Fibroblast of skin of left quadriceps (primary cell): ENCODE data around the gene KCNQ1OT1.
A peak's percentile ranks its signal among the peaks of the same experiment; 100 is the strongest.

Experiments used
- DNase-seq, 2 experiments: peaks; one replicate each; pipeline ENCODE4 v3.0.0-alpha.2; 2013; ENCODE audit warnings: low read depth in 2 of 2

The KCNQ1OT1 gene

DNA sequence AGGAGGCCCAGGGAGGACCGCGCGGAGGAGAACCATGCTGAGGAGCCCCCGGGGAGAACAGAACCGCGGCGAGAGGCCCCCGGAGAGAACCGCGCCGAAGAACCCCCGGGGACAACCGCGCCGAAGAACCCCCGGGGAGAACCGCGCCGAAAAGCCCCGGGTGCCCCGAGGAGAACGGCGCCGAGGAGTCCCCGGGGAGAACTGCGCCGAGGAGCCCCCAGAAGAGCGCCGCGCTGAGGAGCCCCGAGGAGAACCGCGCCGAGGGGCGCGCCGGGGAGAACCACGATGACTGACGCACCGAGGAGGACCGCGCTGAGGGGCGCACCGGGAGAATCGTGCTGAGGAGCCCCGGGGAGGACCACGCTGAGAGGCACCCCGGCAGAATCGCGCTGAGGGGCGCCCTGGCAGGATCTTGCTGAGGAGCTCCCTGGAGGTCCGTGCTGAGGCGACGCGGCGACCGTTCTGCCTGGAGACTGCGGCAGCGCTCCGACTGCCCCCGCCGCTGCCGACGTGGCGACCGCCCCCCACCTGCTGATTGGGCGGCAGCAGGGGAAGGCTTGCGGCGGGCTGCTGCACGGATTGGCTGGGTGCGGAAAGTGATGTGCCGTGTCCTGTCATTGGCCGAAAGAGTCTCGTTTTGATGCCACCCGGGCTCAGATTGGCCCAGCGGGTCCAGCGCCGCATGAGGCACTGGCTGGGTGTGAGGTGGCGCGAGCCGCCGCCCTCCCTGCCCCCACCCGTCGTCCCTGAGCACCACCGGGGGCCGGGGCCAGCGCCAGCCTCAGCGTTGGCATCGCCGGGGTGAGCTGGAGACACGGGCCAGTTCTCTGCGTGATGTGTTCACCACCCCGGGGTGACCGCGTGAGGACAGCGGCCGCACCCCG lies at the start of gene KCNQ1OT1:
KCNQ1OT1 (minus strand) TSS at position 464 of the 884 bp plus-strand sequence.
- peak; percentile 86 to 87 for DNase-seq

DNA sequence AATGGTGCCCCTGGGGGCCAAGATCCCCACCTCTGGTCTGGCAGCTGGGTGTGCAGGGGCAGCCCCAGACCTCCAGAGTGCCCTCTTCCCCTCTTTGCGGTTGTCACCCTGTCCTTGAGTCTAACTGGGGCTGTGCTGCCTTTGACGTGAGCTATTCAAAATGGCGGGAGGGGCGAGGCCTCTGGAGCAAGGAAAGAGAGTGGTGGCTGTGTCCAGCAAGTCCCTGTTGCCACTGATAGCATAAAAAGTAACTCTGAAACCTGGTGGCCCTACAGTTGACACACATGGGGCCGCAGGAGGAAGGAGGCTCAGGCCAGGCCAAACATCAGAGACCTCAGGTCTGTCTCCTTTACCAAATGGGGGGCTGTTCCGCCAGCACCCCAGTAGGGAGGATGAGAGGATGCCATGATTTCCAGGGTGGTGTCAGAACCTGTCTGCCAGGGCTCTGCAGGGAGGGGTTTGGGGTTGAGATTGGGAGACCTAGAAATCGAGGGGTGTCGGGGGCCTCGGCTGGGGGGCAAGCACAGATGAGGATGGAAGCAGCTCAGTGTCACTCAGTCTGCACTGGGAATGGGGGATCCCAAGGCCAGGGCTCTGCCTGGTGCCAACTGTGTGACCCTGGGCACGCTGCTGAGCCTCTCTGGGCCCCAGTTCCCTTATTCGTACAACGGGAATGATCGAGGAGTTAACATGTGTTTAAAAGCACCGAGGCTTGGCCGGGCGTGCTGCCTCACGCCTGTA lies 49.2 kb upstream of the KCNQ1OT1 start:
- DNase-seq = no peak

GRCh38 chr11:2748061-2748813 lies 48.4 kb upstream of the KCNQ1OT1 start:
- DNase-seq = no peak

DNA sequence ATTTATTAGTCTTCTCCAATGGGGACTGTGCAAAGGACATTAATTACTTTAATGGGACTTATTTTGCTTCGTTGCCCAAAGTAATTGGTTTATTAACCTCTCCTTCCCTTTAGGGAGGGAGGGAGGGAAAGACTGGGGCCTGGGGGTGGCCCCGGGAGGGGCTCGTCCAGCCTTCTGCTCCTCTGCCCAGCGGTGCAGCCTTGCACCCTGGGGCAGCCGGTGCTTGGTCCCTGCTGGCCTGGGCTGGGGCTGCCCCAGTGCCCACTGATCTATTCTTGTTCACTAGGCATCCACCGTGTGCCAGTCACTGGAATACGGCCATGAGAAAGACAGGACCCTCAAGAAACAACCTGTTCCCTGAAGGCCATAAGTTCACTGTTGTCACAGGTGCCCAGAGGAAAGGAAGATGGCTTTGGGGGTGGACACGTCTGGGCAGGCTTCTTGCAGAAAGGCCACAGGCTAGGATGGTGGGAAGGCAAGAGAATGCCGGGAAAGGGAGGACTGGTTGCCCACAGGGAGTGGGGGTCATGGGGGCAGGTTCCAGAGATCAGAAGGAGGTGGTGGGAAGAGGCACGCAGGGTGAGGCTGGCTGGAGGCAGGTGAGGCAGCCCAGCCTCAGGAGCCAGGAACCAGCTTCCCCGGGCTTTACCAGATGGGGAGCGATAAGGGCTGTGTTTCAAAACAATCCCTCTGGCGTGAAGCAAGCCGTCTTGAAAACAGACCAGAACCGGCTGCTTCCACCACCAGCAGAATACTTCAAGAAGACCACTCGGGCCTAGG lies 47.6 kb upstream of the KCNQ1OT1 start:
- DNase-seq = no peak

DNA sequence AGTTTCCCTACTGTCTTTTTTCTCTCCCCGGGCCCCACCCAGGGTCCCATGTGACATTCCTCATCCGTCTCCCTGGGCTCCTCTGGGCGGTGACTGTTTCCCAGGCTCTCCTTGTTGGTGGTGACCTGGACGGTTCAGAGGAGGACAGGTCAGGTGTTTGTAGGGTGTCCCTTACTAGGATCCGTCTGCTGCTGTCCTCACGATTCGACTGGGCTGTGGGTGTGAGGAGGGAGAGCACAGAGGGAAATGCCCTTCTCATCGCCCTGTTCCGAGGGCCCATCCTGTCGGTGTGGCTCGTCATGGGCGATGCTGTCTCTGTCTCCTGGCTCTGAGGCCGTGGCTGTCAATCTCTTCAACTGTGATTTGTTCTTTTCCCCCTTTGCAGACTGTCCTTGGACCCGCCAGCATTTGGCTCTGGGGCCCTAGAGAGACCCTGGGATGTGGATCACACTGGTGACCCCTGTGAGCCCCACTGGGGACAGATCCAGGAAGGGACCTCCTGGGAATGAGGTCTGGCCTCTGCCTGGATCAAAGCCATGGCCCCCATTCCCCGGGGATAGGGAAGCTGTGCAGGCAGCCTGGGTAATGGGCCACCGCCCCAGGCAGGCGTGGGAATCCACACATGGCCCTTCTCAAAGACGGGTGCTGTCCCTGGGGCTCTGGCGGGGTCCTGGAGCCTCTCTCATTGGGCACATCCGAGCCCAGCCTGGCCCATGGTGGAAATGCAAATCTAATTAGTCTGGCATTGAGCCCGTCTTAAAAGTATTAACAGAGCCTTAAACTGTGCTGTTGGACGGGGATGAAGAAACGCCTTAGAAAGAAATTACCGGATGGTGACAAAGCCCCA lies 46.8 kb upstream of the KCNQ1OT1 start:
- no peak for DNase-seq

GRCh38 chr11:2745511-2745910 lies 45.7 kb upstream of the KCNQ1OT1 start:
- no peak for DNase-seq

GRCh38 chr11:2744166-2744565 lies 44.4 kb upstream of the KCNQ1OT1 start:
- no peak for DNase-seq

DNA sequence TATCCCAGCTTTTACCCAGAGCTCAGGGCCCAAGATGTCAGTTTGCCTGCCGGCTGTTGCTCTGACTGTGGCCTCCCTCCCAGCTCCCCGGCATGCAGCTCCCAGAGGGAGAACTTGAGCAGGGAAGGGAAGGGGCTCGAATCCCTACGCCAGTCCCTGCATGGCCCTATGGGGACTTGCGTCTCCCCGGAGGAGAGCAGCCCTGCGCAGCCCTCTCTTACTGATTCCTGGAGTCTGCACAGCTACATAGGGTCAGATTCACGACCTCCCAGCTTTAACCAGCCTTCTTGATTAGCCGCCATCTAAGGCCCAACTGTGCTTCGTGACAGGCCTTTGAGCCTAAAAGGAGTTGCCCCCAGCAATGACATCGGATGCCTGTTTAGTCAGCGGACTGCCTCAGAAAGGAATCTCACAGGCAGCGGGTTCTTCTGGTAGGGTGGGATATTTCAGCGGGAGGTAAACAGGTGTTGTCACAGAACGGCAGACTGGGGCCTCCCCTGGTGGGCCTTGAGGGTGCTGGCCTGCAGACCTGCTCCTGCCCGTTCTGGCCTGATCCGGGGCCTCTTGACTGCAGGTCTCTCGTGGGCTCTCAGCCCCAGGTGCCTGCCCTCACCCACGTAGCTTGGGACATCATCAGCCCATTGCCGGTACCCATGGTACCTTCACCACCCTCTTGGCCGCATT lies 43.8 kb upstream of the KCNQ1OT1 start:
- no peak for DNase-seq

DNA sequence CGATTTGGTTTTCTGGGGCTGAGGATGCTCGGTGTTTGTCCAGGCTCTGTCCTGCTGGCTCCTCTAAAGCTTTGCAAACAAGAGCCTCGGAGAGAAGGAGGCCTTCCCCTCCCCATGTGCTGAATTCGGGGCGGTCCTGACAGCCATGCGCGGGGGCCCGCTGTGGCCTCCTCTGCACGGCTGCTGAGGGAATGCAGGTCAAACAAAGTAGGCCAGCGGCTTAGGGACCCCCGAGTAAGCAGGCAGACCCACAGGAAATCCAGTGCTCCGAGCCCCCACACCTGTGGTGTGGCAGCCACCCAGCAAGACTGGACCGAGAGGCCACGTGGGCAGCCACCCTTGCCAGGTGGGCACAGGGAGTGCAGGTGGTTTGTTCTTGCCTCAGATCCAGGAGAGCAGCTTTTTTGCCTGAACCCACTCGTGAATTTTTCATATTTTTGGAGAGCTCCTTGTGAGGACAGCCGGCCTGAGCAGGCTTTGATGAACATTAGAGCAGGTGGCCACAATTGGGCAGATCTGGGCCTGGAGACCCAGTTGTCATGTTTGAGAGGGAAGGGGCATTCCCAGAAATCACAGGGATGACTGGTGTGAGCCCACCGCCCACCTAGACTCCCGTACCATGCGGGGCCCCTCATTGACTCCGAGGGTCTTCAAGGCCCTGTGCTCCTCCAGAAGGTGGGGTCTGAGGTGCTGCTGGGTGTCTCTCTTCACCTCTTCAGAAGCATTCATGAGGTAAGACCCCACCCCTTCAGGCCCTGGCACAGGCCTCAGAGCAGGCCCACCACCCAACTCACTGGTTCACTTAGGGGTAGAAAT lies 43.0 kb upstream of the KCNQ1OT1 start:
- DNase-seq = no peak

DNA sequence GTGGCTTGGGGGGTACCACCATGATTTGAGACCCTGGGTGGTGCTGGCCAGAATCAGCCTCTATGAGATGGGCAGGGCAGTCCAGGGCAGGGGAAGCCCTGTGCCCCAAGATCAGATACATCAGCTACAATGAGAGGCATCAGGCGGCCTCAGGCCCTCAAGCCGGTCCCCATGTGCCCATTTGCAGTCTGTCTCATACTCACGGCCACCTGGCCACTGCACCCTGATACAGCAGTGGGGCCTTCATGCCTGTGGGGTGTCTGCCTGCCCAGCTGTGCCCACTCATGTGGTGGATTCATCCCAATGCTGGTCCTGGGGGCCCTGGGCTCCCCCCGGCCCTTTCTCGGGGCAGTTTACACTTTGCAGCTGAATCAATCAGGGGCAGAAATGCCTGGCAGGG lies 42.4 kb upstream of the KCNQ1OT1 start:
- no peak for DNase-seq

- no peak for DNase-seq
These were observed 41.8 kb upstream of the KCNQ1OT1 start for GRCh38 chr11:2741377-2742131.

- DNase-seq = no peak
These were observed 41.2 kb upstream of the KCNQ1OT1 start for GRCh38 chr11:2741006-2741376.

- DNase-seq = no peak
These were observed 40.6 kb upstream of the KCNQ1OT1 start for GRCh38 chr11:2740275-2740940.

- DNase-seq = no peak
These were observed 39.9 kb upstream of the KCNQ1OT1 start for GRCh38 chr11:2739531-2740274.

- DNase-seq = no peak
These were observed 39.0 kb upstream of the KCNQ1OT1 start for GRCh38 chr11:2738551-2739431.

GRCh38 chr11:2737866-2738265 lies 38.1 kb upstream of the KCNQ1OT1 start:
- no peak for DNase-seq
